Fibroblast of lung (primary cell): ENCODE data around the gene MCM3AP. TPM values are rescaled to one million over a fixed set of nuclear protein-coding genes. Genes with fewer than 3 reads are reported as not detected.

Experiments used
- DNase-seq, 2 donors: peaks; one replicate each; pipeline versions ENCODE4 v3.0.0 to v3.0.0-alpha.2; 2010; ENCODE audit warnings: low read depth in 2 of 2
- H2AFZ ChIP-seq: 2 replicates; pipeline ENCODE4 v1.5.1; 2012; ENCODE audit warnings: low read length, control low read depth, inconsistent platforms
- H3K27ac ChIP-seq: 2 replicates; pipeline ENCODE4 v1.5.1; 2011; ENCODE audit warnings: low read length, control low read depth; ENCODE audit not compliant: insufficient read depth
- H3K27me3 ChIP-seq: 2 replicates; pipeline ENCODE4 v1.5.1; 2011; ENCODE audit warnings: mild to moderate bottlenecking, low read length; ENCODE audit not compliant: control insufficient read depth, insufficient read depth
- H3K36me3 ChIP-seq: 2 replicates; pipeline ENCODE4 v1.5.1; 2011; ENCODE audit warnings: low read length; ENCODE audit not compliant: control insufficient read depth, insufficient read depth
- H3K4me1 ChIP-seq: 2 replicates; pipeline ENCODE4 v1.5.1; 2011; ENCODE audit warnings: low read length; ENCODE audit not compliant: control insufficient read depth, insufficient read depth; ENCODE audit errors: extremely low read depth
- H3K4me2 ChIP-seq: 2 replicates; pipeline ENCODE4 v1.5.1; 2011; ENCODE audit warnings: low read length, control low read depth; ENCODE audit not compliant: insufficient read depth; ENCODE audit errors: extremely low read depth
- H3K4me3 ChIP-seq, 4 experiments: fragments of 200-600 bp in 1 of 4; sonication (generic) in 1 of 4; replicated peaks in 1 of 4; 2 replicates each; pipeline ENCODE4 v1.5.1; 2011 to 2016; ENCODE audit warnings: low read length in 4 of 4, low read depth in 3 of 4, mild to moderate bottlenecking in 3 of 4, control low read depth in 2 of 4, inconsistent platforms in 1 of 4, mixed read lengths in 1 of 4; ENCODE audit not compliant: insufficient read depth in 1 of 4; ENCODE audit errors: control extremely low read depth in 1 of 4
- H3K79me2 ChIP-seq: 2 replicates; pipeline ENCODE4 v1.5.1; 2012; ENCODE audit warnings: mild to moderate bottlenecking, low read length, inconsistent platforms; ENCODE audit not compliant: control insufficient read depth, insufficient read depth
- H3K9ac ChIP-seq: 2 replicates; pipeline ENCODE4 v1.5.1; 2011; ENCODE audit warnings: mild to moderate bottlenecking, low read length, control low read depth; ENCODE audit not compliant: insufficient read depth
- H3K9me3 ChIP-seq: 2 replicates; pipeline ENCODE4 v1.5.1; 2012; ENCODE audit warnings: low read depth, low read length; ENCODE audit not compliant: control insufficient read depth, insufficient read depth
- H4K20me1 ChIP-seq: 2 replicates; pipeline ENCODE4 v1.5.1; 2011; ENCODE audit warnings: low read length; ENCODE audit not compliant: control insufficient read depth, insufficient read depth; ENCODE audit errors: extremely low read depth
- EZH2 ChIP-seq: IDR thresholded peaks from 2 replicates; pipeline ENCODE4 v1.5.1; 2012; ENCODE audit warnings: low read length, control low read depth, mild to moderate bottlenecking; ENCODE audit errors: missing control alignments
- polyA plus RNA-seq, 2 donors: library from polyadenylated mRNA; depleted of rRNA in 1 of 2; stranded (reverse) in 1 of 2; unstranded in 1 of 2; fragments of >200 nt; gene quantifications; 2 replicates each; pipeline ENCODE4 v1.2.1, GENCODE V29; 2011 to 2012; ENCODE audit warnings: missing spikeins in 1 of 2
- total RNA-seq: library from RNA; depleted of rRNA; stranded (reverse); fragments of >200 nt; gene quantifications from 2 replicates; pipeline ENCODE4 v1.2.1, GENCODE V29; 2014
- TF ChIP-seq, protein P1 (sequence below), 2 donors: IDR thresholded peaks in 1 of 2; conservative IDR thresholded peaks in 1 of 2; 1 replicate in 1 of 2; 2 replicates in 1 of 2; pipeline ENCODE4 v1.5.1; 2011 to 2012; ENCODE audit warnings: low read length in 2 of 2, control low read depth in 1 of 2, inconsistent platforms in 1 of 2, low read depth in 1 of 2, mild to moderate bottlenecking in 1 of 2

MCM3AP gene
- total and polyA plus RNA-seq, 2 donors (not counting 1 experiment from before 2014, with no cell fraction given), result 40.4 to 64.6 TPM

DNA sequence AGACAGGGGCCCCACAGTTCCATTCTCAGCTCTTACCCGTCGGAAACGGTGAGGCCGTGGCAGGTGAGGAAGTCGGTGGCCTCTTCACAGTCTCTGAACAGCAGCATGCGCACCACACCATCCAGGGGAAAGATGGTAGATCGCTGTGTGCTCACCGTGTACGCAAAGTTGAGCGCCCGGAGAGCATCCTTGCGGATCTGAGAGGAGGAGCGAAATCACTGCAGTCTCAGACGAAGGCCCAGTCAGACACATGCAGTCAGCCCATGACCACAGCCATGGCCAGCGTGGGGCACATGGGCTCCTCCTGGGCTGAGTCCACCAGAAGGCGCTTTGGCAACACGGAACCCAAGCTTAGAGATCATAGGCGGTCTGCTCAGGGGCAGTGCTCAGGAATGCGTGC lies 18.5 kb downstream of the MCM3AP start:
- H3K27me3 ChIP-seq, result no peaks in the 10 kb centered on the region
- no peak overlapping the region for H3K9ac ChIP-seq
- H3K4me3 ChIP-seq, result no peak overlapping the region
- no peak overlapping the region for H3K4me2 ChIP-seq
- H3K79me2 ChIP-seq, result no peaks in the 10 kb centered on the region
- H3K27ac ChIP-seq, result no peak overlapping the region
- H3K9me3 ChIP-seq, result no peaks in the 10 kb centered on the region
- no peak for TF ChIP-seq EZH2
- TF ChIP-seq, protein P1, sequence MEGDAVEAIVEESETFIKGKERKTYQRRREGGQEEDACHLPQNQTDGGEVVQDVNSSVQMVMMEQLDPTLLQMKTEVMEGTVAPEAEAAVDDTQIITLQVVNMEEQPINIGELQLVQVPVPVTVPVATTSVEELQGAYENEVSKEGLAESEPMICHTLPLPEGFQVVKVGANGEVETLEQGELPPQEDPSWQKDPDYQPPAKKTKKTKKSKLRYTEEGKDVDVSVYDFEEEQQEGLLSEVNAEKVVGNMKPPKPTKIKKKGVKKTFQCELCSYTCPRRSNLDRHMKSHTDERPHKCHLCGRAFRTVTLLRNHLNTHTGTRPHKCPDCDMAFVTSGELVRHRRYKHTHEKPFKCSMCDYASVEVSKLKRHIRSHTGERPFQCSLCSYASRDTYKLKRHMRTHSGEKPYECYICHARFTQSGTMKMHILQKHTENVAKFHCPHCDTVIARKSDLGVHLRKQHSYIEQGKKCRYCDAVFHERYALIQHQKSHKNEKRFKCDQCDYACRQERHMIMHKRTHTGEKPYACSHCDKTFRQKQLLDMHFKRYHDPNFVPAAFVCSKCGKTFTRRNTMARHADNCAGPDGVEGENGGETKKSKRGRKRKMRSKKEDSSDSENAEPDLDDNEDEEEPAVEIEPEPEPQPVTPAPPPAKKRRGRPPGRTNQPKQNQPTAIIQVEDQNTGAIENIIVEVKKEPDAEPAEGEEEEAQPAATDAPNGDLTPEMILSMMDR (conservative IDR thresholded peaks at IDR 0.05 in 1 of 2, IDR thresholded peaks at IDR 0.05 in 1 of 2; ENCODE audit: low read depth in 1 of 2, low read length in 2 of 2), result no peak
- peaks cover 32% of the 10 kb centered on the region for H3K36me3 ChIP-seq
- H4K20me1 ChIP-seq, result no peaks in the 10 kb centered on the region
- no peak overlapping the region for H2AFZ ChIP-seq
- no peaks in the 10 kb centered on the region for H3K4me1 ChIP-seq
- no peak for DNase-seq

DNA sequence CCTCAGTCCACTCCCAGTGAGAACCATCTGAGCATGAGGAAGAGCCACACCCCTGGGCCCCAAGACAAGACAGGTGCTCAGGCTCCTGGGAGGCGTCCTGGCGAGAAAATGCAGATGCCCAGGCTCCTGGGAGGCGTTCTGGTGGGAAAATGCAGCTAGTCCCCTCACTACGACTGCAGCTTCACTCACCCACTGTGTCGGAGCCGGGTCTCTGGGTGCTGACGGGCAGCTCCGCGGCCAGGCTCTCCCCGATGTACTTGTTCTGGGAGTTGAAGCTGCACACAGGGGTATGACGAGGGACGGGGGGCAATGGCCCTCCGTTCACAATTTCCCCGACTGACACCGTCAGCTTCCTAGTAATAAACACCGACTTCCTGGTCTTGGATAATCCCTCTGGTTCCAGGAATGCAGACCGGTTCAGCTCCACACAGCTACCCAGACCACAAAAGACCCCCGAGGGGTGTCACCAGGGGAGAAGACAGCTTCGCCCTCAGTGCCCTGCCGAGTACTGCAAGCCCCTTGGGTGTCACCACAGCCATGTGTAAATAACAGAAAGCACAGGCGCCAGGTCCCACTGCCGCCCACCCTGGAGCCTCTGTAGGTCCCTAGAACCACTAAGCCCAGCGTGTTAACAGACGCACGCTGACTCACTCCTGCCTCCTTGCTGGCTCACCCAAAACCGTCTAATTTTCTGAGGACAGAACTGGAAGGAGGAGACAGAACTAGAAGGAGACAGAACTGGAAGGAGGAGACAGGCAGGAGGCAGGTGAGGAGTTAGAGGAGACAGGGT lies 19.5 kb downstream of the MCM3AP start:
- DNase-seq, result no peak
- H3K4me1 ChIP-seq, result no peaks in the 10 kb centered on the region

DNA sequence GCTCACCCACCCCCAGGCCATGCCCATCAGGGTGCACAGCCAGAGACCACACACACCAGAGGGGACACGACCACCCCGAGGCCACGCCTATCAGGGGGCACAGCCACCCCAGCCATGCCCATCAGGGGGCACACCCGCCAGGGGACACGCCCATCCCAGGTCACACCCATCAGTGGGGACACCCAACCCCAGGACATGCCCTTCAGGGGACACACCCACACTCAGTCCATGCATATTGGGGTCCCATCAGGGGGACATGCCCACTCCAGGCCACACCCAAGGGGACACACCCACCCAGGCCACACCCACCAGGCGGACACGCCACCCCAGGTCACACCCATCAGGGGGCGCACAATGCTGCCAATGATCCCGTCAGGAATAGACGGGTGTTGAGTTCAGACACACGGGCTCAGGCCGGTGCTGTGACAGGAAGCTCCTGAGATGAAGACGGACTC lies 20.7 kb downstream of the MCM3AP start:
- Histone ChIP-seq H2AFZ (no peak overlapping the region), H3K4me2 (no peak overlapping the region), H3K4me1 (no peaks in the 10 kb centered on the region), H3K27ac (no peak overlapping the region), H3K79me2 (no peaks in the 10 kb centered on the region), H3K9ac (no peak overlapping the region), H3K27me3 (no peaks in the 10 kb centered on the region), H3K36me3 (peaks cover 34% of the 10 kb centered on the region), H3K4me3 (no peak overlapping the region), H4K20me1 (no peaks in the 10 kb centered on the region), H3K9me3 (no peaks in the 10 kb centered on the region)
- no peak for DNase-seq
- TF ChIP-seq, protein P1 (conservative IDR thresholded peaks at IDR 0.05 in 1 of 2, IDR thresholded peaks at IDR 0.05 in 1 of 2; ENCODE audit: low read depth in 1 of 2, low read length in 2 of 2), result no peak
- no peak for TF ChIP-seq EZH2

More for the DNA sequence above, 19.5 kb downstream of the MCM3AP start:
- H3K4me2 ChIP-seq, result no peak overlapping the region
- TF ChIP-seq EZH2, result no peak
- TF ChIP-seq, protein P1 (conservative IDR thresholded peaks at IDR 0.05 in 1 of 2, IDR thresholded peaks at IDR 0.05 in 1 of 2; ENCODE audit: low read depth in 1 of 2, low read length in 2 of 2), result no peak
- no peaks in the 10 kb centered on the region for H4K20me1 ChIP-seq
- no peaks in the 10 kb centered on the region for H3K27me3 ChIP-seq
- no peaks in the 10 kb centered on the region for H3K79me2 ChIP-seq
- H3K27ac ChIP-seq, result no peak overlapping the region
- no peak overlapping the region for H3K4me3 ChIP-seq
- no peak overlapping the region for H3K9ac ChIP-seq
- H3K9me3 ChIP-seq, result no peaks in the 10 kb centered on the region
- no peak overlapping the region for H2AFZ ChIP-seq
- H3K36me3 ChIP-seq, result peaks cover 34% of the 10 kb centered on the region
